GM12891 (cell line): ENCODE data around the gene SPTLC2.

ENCODE experiments used
- POLR2A ChIP-seq: IDR thresholded peaks from 2 replicates; pipeline ENCODE4 v1.6.1; 2011; ENCODE audit warnings: low read depth, low read length, control low read depth
- POLR2AphosphoS5 ChIP-seq: IDR thresholded peaks from 2 replicates; pipeline ENCODE4 v1.6.1; 2011; ENCODE audit warnings: low read depth, low read length, control low read depth
- SPI1 ChIP-seq: IDR thresholded peaks from 2 replicates; pipeline ENCODE4 v1.6.1; 2011; ENCODE audit warnings: low read depth, low read length, control low read depth
- TAF1 ChIP-seq: IDR thresholded peaks from 2 replicates; pipeline ENCODE4 v1.6.1; 2011; ENCODE audit warnings: low read depth, low read length, control low read depth

- TF ChIP-seq TAF1 (no peak), POLR2A (no peak), POLR2AphosphoS5 (no peak), SPI1 (no peak)
Observed at GRCh38 chr14:77654001-77654441, 37.6 kb upstream of the SPTLC2 start.
